ENCODE results near the gene PDE4C.

PDE4C gene

DNA sequence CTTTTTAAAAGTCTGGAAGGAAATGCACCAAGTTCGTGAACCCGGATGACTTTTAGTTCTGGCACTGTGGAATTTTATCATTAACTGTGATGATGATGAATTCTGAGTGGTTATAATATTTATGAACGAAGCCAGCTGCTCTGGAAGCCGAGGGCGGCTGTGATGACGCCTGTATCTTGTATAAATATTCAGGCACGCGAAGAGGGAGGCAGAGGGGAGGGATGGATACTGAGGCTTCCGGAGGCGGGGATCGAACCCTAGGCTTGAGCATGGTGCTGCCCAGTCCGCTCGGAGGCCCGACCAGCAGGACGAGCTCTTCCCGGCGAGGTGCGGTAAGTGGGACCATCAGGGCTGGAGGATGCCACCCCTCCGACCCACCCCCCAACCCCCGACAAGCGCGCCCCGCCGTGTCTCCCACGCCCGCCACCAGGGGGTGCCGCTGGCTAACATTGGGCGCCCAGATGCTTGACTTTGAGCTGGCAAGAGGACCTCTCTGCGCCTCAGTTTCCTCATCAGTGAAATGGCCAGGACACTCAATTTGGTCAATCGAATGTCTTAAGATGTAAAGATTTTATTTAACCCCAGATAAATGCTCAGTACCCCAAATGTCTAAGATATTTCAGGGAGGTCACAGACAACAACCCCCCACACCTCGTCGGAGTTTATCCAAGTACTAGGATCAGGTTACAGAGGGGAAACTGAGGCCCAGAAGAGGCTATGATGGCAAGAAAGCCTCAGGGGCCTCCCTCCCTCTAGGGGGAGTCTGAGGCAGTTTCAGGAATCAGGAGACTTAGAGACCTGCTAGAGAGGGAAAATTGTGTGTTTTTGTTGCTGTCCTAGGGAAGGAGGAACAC is 17.9 kb downstream of the PDE4C start:
- H3K27ac ChIP-seq = no peak overlapping the region
- TF ChIP-seq, protein P1, sequence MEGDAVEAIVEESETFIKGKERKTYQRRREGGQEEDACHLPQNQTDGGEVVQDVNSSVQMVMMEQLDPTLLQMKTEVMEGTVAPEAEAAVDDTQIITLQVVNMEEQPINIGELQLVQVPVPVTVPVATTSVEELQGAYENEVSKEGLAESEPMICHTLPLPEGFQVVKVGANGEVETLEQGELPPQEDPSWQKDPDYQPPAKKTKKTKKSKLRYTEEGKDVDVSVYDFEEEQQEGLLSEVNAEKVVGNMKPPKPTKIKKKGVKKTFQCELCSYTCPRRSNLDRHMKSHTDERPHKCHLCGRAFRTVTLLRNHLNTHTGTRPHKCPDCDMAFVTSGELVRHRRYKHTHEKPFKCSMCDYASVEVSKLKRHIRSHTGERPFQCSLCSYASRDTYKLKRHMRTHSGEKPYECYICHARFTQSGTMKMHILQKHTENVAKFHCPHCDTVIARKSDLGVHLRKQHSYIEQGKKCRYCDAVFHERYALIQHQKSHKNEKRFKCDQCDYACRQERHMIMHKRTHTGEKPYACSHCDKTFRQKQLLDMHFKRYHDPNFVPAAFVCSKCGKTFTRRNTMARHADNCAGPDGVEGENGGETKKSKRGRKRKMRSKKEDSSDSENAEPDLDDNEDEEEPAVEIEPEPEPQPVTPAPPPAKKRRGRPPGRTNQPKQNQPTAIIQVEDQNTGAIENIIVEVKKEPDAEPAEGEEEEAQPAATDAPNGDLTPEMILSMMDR (conservative IDR thresholded peaks at IDR 0.05) = peak; percentile 72

DNA sequence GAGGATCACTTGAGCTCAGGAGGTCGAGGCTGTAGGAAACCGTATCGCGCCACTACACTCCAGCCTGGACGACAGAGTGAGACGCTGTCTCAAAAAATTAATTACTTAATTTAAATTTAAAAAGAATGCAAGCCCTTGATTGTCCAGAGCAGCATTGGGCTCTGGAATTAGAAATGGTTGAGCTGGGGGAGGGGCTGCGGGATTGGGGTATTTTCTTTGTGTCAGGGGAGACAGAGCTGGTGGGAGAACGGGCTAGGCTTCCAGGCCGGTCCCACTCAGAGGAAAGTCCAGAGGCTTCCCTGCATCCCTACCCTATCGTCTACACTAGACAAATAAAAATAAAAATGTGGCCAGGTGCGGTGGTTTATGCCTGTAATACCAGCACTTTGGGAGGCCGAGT is 20.2 kb downstream of the PDE4C start:
- TF ChIP-seq, protein P1 (conservative IDR thresholded peaks at IDR 0.05) = no peak
- no peak overlapping the region for H3K27ac ChIP-seq

DNA sequence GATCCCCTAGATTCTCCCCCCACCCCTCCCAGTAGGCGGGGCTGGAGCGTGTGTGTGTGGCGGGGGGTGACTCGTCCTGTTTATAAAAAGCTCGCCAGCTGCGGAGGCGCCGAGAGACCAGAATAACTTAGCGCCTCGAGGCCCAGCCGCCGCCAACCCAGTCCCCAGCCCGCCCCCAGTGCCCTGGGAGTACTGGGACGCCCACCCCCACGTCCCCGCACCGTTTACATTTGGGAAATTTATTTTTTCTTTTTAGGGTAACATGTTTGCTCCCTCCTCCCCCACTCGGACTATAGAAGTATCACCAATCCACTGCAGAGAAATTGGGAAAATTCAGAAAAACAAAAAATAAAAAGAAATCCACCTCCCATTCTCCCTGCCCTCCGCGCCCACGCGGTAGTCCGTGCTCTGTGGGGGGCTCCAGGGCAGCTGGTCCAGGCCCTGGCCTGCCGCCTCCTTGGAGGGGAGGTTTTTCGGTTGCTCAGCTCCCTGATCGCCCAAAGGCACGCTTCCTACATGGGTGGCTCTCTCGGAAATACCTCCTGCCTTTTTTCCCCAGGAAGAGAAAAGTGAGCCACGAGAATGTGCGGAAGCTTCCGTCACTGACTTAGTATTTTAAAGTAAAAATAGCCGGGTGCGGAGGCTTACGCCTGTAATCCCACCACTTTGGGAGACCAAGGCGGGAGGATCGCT is 20.9 kb downstream of the PDE4C start:
- H3K27ac ChIP-seq = peak overlapping the region; percentile 89
- TF ChIP-seq, protein P1 (conservative IDR thresholded peaks at IDR 0.05) = no peak

DNA sequence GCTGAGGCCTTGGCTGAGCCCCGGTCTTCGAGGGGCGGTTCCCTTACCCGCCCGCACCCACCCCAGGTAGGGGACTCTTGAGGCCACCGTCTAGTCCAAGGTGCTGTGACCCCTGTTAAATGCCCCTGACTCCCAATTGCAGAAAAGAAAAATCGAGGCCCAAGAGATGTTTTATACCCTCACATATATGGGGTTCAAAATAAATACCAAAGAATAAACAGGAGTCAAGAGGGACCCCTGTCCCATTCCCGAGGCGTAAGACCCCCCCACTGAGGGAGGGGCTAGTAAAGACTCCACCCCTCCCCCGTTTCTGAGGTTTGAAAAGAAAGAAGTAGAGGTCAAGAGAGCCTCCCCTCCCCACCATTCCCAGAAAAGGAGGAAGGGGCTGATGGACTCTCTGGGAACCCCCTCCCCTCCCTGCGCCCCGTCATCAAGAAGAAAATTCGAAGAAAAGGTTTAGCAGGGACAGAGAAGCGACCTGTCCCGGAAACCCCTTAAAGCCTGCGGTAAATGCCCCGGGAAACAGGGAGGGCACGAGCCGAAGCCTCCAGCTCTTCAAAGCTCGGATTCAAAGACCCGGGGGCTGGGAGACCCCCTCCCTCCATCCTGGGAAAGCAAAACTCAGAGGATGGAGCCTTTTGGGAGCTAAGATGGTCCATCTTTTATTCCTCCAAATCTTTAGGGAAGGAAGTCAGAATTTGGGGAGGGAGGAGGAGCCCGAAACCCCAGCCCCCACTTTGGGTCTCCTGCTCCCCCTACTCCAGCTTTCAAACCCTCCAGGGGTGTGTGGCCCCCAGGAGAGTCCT is 21.6 kb downstream of the PDE4C start:
- TF ChIP-seq, protein P1 (conservative IDR thresholded peaks at IDR 0.05) = no peak
- H3K27ac ChIP-seq = peak overlapping the region; percentile 89

DNA sequence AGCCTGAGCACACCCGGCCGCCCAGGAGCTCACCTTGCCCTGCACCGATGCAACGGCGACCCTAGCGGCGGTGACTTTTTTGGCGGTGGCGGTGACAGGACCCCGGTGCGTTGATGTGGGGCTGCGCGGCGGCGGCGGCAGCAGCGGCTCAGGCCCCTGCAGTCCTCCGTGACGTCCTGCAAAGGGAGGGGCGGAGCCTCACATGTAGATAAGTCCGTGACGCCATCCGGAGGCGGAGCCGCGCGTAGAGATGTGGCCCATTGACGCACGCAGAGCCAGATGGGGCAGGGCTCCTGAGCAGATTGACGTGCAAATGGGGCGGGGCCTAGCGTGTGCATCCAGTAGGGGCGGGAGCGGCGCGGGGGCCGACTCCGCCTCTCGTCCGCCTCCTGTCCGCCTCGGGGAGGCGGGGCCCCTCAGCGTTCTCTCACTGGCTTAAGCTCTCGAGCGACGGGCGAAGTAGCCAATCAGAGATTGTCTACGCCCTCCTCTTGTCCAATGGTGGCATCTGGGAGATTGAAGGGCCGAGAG is 22.3 kb downstream of the PDE4C start, which contains the start of gene RAB3A:
RAB3A (minus strand) TSS at position 180 of the 531 bp plus-strand sequence. CDS start 1,302 bp downstream, outside the sequence.
- TF ChIP-seq, protein P1 (conservative IDR thresholded peaks at IDR 0.05) = no peak
- H3K27ac ChIP-seq = peak within 1 kb of the TSS; percentile 89

DNA sequence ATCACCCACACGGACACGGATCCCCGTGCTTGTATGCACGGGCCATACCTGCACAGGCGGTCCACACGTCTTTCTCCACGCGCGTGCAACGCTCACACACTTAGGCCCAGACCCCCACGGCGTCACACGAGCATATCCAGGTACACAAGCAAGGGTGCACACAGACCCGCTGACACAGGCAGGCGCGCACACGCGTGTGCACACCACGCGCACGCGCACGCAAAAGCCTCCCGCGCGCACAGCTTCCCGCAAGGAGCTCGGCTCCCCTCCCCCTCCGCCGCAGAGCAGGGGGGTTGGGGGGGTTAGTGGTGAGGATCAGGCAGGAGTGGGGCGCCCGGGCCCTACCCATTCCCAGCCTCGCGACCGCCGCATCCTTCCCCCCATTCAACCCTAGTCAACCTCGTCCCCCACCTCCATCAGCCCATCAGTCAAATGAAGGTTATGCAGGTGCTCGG is 22.8 kb downstream of the PDE4C start:
- peak overlapping the region; percentile 89 for H3K27ac ChIP-seq
- TF ChIP-seq, protein P1 (conservative IDR thresholded peaks at IDR 0.05) = no peak
